GM21576 (cell line): Measurements from ENCODE around the gene SLIT3.

Experiments
- ATAC-seq: cut with Tn5 transposase; IDR thresholded peaks from one replicate; pipeline ENCODE4 v1.9.1; 2021; ENCODE audit warnings: mild to moderate bottlenecking, moderate library complexity; ENCODE audit not compliant: unreplicated experiment

The SLIT3 gene

DNA sequence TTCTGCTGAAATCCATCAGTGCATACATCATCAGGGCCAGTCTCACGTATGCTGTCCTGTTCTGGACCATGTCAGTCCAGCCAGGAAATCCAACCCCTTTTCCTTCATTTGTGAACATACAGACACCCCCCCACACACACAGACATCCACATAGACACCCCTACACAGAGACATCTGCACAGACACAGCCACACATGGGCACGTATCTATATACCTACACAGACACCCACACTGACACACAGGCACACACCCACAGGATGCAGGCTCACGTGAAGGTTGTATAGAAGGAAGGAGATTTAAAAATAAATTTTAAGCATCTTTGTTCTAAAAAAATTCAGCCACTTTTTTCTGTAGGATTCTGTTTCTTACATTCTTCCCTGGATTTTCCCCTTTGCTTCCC is 325.6 kb downstream of the SLIT3 start:
- no peak for ATAC-seq

DNA sequence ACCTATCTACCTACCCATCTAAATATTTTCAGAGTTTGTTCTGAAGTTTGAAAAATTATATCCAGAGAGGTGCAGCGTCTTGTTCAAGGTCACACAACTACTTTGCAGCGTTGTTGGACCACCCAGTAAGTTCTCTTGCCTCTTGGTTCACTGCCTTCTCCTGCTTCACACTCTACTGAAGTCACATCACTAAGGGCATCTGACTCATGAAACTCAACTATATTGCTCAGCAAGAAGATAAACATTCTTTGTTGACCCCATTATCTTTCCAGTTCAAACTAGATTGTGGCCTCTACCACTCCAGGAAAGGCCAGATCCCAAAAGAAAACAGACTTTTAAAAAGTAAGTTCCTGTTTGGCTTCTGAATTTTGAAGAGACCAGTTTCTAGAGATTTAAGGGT is 326.9 kb downstream of the SLIT3 start:
- ATAC-seq = no peak

DNA sequence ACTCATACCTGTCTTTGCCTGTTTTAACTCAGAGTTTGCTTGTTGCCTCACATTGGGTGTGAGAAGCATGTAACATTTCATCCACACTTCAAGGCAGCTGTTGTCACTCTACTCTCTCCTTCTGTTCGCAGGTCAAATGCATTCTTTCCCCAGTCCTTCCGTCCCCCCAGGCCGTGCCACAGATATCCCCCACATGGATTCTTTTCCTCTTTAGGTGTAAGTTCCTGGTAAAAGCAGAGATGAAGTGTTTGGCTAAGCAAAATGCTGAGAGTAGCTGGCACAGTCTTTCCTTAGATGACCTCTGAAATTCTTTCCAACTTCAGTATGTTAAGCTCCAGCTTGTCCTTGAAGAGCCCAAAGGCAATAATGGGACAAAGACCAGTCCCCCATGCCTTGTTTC is 328.2 kb downstream of the SLIT3 start:
- ATAC-seq = no peak

DNA sequence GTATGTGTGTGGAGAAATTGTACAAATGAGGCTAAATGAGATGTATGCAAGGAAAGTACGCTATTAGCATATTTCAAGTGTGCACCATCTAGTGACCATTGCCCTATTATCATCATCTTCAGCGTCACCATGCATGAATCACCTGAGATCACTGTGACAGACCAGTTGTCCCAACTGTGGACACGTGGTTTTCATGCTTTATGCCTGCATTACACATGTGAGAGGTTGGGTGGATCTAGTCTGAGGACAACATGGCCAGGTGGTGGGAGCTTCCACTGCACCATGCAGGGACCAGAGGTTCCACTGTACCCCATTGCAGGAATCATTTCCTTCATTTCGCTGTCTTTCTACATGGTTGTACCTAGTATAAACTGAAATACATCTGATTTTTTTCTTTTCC is 329.8 kb downstream of the SLIT3 start:
- ATAC-seq = no peak

DNA sequence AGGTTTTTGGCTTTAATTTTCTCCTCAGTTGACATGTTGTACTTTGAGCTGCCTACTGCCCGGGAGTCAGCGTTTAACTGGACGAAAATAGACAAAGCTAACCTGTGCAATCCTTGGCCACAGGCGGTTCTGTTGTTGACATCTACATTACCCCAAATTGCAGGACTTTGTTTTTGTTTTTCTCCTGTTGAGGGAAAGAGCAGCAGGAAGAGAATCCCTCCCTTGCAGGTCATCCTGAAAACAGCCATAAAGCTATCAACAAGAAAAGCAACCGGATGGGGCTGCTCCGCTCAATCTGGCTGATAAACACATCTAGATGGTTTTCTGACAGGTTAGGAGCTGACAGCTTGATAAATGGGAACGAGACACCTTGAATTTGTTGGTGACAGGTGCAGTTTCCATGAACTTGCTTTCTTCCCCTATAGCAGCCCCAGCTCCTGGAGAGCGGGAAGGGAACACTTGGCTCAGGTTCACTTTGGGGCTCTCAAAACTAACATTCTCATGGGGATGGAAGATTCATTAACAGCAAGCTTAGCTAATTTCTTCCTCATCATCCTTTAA is 331.5 kb downstream of the SLIT3 start:
- no peak for ATAC-seq

DNA sequence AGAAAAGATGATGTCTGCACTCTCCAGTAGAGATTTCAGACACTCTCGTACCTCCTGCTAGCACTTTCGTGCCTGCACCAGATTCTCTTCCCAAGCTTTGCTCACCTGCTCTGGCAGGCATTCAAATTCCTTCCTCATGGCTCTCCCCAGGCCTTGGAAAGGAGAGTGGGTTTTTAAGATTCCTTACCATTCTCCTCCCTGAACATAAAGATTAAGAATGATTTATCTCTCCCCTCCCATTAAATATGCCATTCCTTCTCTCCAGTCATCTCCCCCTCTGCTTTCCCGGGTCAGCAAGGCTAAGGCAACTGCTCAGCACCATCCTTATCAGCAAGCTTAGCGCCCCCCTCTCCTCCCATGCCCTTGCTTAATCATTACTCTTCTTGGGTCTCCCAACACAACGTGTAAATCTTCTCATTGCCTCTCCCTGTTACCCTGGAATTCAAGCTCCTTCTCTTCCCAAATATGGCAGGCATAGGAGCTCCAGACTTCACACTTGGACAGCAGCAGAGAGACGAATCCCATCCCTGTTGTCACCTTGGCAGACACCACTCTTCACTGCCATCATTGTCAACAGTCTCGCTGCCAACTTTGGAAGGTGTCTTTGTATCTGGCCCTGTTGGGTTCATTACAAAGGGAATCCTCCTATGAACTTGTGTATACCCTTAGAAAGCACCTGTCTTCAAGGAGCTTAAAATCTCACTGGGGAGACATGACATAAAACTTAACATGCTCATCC is 332.9 kb downstream of the SLIT3 start:
- ATAC-seq = no peak

DNA sequence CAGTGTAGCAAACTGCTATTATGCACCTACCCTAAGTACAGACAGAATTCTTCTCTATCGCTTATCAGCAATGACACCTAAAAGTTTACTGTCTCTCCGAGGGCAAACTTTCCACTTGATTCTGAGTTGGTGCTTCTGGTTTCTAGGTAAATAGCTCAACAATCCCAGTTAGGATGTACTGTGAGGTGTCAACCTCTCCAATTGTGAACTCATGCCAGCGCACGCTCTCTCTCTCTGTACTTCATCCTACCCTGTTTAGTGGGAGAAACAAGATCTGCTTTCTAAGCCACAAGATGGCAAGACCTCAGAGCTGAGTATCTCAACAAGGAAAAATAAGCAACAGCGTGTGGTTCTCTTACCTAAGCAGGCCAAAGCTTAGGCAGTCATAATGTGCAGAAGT is 335.3 kb downstream of the SLIT3 start:
- ATAC-seq = no peak

DNA sequence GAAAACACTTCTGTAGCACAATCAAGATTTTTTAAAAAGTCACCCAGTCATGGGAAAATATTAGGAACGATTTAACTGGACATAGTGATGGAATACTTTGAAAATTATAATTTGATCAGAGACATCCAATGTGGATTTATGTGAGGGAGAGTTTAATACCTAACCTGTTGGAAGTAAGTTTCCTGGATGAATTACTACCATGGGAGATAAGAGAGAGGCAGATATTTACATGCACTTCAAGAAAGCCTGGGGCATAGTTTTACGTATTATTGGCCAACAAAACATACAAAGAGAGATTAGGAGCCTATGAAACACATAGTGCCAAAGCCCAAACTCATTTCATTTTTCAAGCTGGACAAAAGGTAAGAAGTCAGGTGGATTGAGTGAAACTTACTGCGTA is 336.8 kb downstream of the SLIT3 start:
- ATAC-seq = no peak

DNA sequence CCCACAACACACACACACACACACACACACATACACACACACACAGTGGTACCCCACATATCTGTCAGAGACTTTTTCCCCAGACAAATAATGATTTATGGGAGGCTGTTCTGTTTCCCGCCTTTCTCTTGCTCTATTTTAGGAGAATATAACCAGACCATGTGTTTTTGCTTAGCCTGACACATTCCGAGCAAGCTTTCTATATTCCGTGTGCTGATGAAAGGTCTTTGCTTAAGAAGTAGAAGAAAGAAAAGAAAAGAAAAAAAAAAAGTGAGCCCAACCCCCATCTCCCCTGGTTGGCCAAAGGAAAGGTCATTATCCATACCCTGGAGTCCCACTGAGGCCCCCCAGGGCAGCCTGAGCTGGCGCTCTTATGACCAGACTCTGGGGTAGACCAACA is 338.6 kb downstream of the SLIT3 start:
- no peak for ATAC-seq

DNA sequence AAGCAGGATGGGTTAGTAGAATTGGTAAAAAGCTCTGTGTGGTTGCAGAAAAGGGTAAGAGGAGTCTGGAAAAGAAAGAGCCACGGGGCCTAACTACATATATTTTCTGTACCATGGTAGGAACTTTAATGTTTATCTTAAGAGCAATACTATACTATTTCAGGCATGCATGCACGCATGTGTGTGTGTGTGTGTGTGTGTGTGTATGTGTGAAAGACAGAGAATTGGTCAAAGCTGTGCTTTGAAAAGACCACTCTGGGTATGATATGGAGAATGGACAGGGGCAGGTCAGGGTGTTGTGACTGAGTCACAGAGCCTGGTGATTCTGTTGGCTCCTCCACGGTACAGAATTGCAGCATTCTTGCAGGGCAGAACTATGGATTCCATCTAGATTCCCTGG is 339.3 kb downstream of the SLIT3 start:
- no peak for ATAC-seq

DNA sequence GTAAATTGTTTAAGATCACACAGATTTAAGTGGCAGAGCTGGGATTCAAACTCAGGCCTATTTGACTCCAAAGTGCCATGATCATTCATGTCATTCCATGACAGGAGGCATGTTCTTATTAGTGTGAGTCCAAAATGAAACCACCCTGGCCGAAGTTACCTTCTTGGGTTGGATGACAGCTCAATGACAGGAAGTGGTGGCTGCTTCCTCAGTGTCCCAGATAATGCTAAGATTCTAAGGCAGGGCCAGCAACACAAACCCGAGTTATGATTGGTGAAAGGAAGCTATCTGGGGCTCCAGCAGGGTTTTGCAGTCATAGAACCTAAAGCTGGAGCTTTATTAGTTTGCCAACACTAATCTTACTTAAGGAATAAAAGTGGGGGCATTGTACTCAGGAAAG is 340.4 kb downstream of the SLIT3 start:
- no peak for ATAC-seq

DNA sequence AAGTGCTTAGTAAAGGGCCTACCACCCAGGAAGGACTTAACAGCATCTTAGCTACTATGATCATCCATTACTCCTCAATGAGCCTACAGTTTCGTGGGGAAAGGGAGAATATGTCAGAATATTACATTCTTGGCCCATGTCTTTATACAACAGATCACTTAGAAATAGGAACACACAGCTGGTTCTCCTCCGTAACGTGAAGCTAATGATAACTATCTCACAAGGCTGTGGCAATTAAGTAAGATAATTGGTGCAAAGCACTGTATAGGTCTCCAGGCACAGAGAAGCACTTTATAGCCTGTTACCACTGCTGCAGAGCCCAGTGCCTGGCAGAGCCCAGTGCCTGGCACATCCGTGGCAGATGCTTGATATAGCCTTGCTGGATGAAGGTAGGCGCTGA is 347.6 kb downstream of the SLIT3 start:
- no peak for ATAC-seq

DNA sequence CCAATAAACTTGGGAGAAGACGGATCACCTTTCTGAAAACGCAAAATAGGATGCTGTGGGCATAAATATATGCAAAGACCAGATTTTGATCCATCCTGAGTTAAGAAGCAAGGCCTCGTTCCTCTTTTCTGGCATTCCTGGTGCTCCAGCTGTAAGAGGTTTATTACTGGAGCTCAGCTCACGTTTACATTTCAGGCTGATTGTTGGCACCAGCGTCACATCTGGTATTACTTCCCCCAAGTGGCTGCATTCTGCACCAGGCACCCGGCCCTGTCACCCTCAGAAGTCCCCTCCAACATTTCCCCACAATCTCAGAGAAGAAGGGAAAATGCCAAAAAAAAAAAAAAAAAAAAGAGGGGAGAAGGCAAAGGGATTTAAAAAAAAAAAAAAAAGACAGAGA is 348.7 kb downstream of the SLIT3 start:
- ATAC-seq = no peak

DNA sequence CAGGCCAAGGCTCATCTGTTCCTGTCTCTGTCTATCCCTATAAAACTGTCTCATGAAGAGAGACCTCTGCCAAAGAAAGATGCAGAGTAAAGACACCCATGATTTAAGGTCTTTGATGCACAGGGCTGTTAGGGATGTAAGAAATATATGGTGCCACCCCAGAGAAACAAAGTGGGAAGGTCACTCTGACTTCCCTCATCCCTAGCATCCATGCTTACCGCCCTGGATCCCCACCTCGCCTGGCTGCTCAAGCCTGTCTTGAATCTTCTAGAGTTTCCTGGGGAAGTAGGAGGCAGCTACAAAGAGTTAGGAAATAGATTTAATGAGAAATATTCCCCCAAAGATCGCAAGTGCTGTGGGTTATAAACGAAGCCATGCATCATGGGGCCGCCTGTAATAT is 349.2 kb downstream of the SLIT3 start:
- no peak for ATAC-seq

DNA sequence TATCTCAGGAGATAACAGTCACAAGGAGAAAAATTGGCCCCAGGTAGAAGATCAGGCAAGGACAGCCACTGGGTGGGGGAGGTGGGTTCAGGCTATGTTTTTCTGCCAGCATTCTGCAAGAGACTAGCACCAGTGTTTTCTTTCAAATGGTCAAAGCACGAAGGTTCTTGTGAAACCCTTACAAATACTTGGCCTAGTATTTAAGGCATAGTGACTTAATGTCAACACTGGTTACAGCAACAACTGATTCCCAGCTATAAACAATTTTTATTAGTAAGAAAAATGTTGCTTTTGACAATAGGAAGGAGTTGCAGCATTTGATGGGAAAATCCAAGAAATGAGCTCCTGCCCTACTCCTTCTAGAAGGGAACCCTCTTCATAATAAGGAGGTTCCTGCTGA is 349.6 kb downstream of the SLIT3 start:
- ATAC-seq = no peak

DNA sequence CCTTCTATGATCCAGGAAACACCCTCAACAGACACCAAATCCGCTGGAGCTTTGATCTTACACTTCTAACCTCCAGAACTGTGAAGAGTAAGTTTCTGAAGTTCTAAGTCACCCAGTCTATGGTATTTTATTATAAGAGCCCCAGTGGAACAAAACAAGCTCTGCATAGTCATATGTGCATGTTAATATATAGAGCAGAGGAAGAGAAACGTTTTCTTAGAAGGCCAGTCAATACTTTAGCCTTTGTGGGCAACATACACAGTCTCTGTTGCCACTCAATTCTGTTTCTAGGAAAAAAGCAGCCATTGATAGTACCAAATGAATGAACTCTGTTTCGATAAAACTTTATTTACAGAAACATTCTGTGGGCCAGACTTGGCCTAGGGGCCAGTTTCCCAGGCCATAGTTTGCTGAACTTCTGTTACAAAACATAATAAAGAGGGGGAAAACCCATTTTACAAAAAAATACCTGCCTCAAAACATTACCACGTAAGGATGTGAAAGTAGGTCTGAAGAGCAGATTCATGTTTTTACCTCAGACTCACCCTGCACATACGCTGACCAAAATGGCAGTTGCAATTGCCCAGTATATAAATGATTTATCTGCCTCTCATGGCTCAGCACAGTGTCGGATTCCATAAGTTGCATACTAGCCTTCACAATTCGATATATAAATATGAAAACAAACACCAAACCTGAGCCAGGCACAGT is 350.5 kb downstream of the SLIT3 start:
- ATAC-seq = peak; percentile 47

DNA sequence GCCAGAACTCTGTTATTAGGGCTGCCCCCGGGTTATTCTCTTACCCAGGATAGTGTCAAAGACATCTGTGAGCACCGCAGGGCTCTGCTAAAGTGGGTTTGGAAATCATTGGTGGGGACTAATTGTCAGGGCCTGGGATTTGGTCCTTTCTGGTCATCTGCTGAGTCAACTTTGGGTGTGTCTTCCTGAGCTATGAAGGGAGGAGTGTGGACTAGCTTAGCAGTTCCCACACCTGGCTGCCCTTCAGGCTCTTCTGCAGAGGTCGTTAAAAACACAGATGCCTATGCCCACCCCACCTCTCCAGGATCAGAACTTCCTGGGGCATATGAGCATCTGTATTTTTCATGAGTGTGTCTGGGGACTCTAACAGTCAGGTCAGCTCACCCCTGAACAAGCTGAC is 352.2 kb downstream of the SLIT3 start:
- ATAC-seq = no peak

DNA sequence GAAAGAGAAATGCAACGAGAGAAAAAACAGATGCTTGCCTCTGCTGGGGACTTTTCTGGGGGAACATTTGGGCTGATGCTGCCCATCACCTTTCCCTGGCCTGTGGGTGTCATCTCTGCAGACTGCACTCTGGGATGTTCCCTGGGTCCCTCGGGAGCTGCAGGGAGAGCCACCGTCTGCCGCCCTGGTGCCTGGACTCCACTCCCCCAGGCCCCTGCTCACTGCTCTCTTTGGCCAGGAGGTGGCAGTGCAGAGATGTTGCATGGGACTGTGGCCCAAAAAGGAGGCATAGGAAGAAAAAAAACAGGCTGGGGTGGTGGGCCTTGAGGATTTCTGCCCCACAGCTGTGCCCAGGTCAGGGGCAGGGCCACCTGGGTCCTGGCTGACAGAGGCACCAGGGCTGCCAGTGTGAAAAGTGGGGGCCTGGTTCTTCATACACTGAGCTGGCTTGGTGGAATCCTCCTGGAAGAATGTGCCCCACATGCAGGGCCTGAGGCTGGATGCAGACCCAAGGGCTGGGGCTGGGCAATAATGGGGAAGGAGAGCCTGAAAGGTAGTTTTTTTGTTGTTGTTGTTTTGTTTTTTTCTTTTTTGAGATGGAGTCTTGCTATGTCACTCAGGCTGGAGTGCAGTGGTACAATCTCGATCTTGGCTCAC is 353.6 kb downstream of the SLIT3 start:
- peak; percentile 67 for ATAC-seq

DNA sequence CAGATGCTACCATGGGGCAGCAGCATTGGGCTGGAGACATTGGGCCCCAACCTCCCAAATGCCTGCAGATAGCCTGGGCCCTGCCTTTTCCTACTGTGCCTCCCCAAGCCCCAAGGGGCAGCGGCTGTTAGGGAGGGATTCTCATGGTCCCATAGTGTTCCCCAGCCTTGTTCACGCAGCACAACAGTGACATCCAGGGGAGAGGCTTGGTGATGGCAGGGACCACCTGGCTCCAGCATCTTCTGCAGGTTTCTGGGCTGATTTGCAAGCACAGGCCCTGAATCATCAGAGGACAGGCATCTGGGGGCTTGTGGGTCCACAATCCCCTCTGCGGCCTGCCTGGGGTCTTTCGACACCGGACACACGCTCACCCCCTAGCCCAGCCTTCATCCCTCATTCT is 354.6 kb downstream of the SLIT3 start:
- ATAC-seq = no peak

DNA sequence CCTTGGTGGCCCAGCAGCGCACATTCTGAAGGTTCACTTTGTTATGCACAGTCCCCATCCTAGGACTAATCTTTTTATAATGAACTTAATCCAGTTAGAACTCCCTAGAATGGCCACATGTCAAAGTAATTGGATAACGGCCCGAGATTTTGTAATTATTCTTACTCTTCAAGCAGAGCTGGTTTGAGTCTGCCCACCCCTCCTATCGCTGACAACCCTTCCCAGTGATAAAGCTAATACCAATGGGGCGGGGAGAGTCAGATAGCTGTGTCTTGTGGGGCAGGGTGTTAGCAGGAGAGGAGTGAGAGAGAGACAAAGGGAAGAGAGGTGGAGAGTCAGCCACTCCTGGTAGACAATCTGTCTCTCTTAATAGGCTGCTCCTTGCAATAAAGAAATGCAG is 356.9 kb downstream of the SLIT3 start:
- no peak for ATAC-seq

DNA sequence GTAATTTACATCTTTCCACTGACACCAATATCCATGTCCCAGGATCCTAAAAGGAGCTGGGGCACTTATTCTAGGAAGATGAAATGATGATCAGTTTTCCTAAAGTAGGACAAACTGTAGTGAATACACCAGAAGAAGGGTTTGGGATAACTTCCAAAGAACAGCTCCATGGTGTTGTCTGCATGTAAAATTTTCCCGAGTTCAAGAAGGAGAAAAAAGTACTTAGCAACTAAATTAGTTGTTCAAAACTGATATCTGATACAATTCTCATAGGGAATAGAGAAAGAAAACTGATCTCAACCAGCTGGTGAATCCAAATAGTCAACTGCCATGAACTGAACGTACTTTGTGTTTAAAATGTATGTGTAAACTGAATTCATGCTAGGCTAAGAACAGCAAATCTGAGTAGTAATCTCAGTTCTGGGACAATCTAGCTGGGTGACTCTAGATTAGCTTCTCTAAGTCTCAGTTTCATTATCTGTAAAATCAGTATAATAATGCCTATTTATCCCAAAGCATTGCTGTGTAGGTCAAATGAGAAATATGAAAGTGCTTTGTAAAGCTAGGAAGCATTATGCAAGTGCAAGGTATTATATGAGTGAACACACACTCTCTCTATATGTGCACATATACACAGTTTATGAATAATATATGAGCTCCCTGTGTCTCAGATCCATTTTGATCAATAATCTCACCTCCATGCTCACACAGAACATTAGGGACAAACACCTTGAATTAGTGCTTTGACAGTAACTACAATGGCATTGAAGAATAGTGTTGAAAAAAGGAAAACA is 357.7 kb downstream of the SLIT3 start:
- no peak for ATAC-seq
